RCC 7860 (cell line): ENCODE measurements around the gene S100A6.
"Not testable (repeated sequence)": the region's sequence is repeated elsewhere in the genome, so short reads cannot be mapped to it uniquely, and the experiment has no call there.

ENCODE experiments used
- DNase-seq: peaks from one replicate; pipeline ENCODE4 v3.0.0-alpha.2; 2015; ENCODE audit warnings: low spot score
- FAIRE-seq: peaks from 2 replicates; lab custom pipeline; 2012; peaks lifted over from hg19 to GRCh38; lab: Jason Lieb, UNC

The S100A6 gene

DNA sequence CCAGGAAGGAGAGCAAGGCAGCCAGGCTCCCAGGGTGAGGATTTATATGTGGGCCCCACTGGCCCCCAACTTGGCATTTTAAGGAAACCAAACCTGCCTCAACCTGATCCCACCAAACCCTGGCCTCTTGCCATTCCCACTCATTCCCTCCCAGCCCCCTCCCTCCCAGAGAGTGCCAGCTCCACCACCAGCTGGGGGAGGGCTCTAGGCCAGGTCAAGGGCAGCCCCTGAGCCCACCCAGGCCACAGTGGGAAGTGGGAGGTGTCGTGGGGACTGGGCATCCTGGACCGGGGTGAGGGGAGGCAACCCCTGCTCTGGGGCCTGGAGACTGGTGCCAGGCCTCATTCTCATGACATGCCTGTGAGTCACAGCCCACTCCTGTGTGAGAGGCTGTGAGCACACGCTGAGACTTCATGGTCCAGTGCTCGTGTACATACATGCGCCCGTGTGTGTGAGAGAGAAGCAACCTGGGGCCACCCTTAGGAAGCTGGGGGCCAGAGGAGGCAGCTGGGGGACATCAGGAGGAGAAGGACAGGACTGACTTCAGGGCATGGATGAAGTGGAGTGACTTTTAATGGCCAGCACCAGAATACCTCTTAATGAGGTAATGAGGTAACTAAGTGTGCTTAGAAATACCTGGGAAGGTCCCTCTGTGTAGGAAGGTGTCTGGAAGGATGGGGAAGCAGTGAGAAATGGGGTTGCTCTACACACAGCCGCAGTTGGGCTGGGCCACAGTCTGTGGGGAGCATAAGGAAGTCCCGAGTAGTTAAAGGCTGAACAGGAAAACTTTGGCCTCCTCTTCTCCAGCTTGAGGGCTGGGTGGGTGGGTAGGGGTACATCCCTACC, 30.0 kb upstream of the S100A6 start, which contains the start of gene S100A2:
TSS of gene S100A2 (minus strand) at position 316 of the 846 bp plus-strand sequence. CDS start 1,967 bp downstream, outside the sequence.
- FAIRE-seq (peak; percentile 90), DNase-seq (peak; percentile 98)

DNA sequence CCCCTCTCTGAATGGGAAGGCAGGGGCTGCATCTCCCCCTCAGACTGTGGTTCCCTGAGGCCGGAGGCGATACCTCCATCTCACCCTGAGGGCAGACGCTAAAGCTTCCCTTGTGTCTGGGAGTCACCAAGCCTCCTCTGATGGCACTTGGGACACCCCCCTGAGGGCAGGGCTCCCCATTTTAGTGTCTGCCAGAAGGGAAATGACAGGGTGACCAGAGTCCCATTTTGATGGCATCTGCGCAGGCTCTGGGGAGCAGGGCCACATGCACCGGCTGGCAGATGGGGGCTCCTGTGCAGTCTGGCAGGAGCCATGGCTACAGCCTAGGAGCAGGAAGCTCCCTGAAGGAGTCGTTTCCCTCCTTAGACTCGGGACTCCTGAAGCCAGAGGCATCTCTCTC, 28.2 kb upstream of the S100A6 start:
- no peak for DNase-seq
- FAIRE-seq: no peak

DNA sequence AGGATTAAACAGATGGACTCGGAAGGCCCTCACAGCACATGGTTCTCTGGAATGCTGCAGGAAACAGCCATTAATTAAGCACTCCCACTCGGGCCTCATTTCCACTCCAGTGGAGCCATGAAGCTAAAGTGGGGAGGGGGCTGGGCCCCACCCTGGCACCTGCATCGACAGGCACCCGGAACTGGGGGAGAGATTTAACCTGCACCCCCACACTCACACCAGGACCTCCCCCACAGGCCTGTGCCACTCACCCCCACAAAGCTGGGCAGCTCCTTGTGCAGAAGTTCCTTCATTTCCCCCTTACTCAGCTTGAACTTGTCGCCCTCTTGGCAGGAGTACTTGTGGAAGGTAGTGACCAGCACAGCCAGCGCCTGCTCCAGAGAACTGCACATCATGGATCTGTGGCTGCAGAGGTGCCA, 27.7 kb upstream of the S100A6 start:
- FAIRE-seq (no peak), DNase-seq (no peak)

DNA sequence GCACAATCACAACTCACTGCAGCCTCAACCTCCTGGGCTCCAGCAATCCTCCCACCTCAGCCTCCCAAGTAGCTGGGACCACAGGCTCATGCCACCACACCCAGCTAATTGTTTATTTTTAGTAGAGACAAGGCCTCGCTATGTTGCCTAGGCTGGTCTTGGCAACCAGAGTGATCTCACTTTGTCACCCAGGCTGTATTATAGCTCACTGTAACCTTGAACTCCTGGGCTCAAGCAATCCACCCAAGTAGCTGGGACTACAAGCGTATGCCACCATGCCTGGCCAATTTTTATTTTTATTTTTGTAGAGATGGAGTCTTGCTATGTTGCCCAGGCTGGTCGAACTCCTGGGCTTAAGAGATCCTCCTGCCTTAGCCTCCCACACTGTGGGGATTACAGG, 26.2 kb upstream of the S100A6 start:
- FAIRE-seq: not testable (repeated sequence)

DNA sequence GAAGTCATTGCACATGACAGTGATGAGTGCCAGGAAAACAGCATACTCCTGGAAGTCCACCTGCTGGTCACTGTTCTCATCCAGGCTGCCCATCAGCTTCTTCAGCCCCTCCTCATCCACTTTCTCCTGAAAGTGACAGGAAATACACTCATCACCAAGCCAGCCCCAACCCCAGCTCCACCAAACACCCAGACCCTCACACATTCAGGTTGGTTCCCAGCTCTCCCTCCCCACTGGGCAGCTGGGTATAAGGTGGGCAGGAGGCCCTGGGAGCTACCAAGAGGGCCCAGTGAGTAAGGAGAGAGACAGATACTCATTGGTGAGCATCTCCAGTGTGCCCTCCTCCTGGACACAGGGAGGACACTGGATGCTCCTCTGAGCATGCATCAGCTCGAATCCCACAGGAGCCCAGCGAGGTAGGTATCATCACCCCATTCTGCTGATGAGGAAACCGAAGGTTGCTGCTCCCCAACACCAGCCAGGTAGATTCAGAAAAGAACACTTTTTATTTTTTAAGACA, 25.7 kb upstream of the S100A6 start:
- no peak for DNase-seq
- FAIRE-seq: no peak

More for the DNA sequence above, 26.2 kb upstream of the S100A6 start:
- not testable (repeated sequence) for DNase-seq

DNA sequence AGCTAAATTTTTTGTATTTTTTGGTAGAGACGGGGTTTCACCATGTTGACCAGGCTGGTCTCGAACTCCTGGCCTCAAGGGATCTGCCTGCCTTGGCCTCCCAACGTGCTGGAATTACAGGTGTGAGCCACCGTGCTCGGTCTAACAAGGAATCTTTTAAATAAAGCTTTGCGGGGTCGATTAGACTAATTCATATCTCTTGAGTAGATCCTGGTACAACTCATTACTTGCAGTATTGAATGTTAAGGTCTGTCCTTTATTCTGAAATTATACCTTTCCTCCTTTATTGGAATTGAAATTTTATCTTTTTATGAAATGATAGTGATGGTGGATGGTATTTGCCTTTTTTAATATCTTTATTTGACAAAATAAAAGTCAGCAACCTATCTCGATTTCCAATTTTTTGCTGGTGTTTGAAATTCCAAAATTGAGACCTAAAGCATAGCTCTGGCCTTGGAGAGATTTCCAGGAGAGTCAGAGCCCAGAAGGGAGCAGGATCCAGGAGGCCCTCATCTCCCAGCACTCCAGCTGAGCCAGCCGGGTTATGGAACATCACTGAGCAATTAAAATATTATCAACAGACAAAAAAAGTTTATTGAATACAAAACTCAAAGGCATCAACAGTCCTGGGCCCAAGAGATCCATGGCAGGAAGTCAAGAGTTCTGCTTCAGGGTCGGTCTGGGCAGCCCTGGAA, 25.1 kb upstream of the S100A6 start:
- FAIRE-seq: no peak
- no peak for DNase-seq

DNA sequence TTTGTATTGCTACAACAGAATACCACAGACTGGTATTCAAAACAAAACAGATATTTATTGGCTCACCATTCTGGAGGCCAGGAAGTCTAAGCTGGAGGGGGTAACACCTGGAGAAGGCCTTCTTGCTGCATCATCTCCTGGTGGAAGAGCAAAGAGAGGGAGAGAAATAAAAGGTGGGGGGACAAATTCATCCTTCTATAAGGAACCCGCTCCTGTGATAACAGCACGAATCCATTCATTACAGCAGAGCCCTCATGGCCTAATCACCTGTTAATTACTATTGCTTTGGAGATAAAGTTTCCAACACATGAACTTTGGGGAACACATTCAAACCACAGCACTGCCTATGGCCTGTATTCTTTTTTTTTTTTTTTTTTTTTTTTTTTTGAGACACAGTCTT, 24.4 kb upstream of the S100A6 start:
- DNase-seq: no peak
- no peak for FAIRE-seq

DNA sequence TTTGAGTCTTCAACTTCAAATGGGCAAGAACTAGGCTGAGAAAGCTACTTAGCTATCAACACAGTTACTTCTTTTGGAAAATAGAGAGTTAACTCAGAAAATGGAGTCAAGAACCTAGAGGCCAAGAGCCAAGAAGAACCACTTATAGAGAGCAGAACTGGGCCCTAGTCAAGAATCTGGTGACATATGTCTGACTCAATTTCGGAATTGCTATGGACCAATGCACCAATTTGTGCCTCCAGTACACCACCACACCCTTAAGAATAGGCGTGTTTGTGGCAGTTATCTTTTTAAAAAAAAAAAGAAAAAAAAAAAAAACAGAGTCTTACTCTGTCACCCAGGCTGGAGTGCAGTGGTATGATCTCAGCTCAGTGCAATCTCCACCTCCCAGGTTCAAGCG, 22.1 kb upstream of the S100A6 start:
- DNase-seq (no peak), FAIRE-seq (no peak)

DNA sequence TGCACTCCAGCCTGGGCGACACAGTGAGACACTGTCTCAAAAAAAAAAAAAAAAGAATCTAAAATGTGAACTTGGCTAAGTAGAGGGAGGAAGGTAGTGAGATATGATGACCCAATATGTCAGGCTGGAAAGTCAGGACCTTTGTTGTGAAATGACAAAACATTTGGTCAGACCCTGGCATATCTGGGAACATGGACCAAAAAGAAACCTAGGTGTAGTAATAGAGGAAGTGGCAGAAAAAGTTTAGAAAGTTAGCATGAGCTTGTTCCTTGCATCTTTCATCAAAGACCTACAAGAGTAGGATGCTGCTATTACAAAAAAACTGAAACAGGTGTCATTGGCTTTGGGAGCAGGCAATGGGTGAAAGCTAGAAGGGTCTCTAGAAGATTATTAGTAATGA, 20.6 kb upstream of the S100A6 start:
- FAIRE-seq (no peak), DNase-seq (no peak)

DNA sequence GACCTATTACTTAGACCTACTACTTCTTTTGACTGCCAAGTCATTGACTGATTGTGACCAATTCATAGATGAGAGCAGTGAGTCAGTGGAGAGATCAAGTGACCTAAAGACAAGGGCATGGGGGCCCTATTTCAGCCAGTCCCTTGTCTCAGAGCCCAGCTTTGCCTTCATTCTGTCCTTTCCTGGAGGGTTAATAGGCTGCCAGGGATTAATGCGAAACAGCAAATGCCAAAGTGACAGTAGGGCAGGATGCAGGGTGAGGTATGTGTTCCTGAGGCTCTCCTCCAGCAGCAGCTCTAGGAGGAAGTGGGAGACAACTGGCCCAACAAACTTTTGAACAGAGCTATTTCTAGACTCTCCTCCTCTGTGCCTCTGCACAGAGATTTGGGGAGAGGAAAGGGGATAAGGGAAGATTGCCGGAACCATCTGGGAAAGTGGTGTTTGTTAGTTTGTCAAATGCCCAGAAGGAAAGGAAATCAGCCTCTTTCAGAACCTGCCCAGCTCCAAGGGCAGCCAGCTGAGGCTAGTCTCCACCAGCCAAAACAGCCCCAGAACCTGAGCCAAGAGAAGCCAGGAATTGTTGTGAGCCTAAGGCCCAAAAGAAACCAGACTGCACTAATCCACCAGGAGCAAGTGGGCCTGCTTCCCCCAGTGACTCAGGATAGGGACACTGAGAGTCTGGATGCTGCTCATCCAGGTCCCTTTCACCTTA, 18.2 kb upstream of the S100A6 start:
- peak; percentile 25 for DNase-seq

DNA sequence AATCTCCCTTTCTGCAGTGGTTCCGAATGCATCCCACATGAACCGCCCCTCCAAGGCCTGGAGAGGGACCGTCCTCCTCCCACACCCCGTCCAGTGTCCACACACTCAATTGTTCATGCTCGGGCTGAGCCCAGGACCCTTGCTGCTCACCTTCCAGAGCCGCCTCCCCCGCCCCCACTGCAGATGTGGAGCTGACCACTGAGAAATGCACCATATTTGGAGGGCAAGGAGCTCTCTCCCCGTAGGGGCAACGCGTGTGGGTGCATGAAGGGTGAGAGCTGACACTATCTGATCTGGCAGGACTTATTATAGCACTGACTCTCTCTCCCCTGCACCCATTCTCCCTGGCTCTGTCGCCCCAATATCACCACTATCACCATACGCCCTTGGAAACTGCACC, 17.3 kb upstream of the S100A6 start:
- DNase-seq (no peak), FAIRE-seq (no peak)

More for the DNA sequence above, 18.2 kb upstream of the S100A6 start:
- FAIRE-seq: no peak

DNA sequence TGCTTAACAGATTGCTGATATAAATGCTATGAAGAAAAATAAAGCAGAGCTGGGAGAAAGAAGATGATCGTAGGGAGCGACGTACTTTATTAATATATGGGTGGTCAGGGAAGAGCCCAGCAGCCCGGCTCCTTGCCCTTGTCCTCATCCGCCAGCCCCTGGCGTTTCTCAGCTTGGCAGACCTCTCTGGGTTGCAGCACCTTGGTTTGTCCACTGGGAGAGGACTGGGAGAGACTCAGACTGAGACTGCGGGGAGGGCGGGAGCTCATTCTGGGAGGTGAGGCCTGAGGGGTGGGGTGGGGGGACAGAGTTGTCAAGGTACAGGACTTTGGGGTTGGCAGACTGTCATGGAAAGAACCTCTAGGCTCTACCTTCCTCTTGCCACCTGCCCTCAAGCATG, 16.5 kb upstream of the S100A6 start:
- DNase-seq (no peak), FAIRE-seq (no peak)

DNA sequence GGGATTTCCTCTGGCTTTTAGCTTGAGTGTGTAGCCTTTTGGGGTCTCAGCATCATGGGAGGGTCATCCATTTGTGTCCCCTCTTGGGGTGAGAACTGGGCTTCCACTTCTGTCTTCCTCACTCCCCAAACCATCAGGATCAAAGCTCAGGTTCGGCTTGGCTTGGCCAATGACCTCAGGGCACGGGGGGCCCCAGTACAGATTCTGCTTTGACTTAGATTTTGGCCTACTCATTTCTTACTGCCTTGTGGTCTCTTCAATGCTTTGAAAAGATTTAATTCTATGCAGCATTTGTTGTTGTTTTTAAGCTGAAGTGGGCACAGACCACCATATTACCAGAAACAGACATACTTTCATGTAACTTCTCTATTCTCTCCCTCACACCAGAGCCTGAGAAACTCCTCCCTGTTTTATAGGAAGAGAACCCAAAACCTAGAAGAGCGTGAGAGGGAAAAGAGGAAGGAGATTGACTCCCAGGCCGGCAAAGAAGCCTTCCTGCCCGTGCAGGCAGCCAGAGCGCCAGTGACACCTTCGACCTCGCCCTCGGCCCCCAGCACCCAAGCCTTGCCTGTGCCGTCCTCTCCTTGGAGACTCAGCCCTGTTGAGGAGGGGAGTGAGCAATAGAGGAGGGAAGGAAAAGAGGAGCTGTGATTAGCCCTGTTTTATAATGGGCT, 15.2 kb upstream of the S100A6 start:
- no peak for FAIRE-seq
- DNase-seq: no peak

DNA sequence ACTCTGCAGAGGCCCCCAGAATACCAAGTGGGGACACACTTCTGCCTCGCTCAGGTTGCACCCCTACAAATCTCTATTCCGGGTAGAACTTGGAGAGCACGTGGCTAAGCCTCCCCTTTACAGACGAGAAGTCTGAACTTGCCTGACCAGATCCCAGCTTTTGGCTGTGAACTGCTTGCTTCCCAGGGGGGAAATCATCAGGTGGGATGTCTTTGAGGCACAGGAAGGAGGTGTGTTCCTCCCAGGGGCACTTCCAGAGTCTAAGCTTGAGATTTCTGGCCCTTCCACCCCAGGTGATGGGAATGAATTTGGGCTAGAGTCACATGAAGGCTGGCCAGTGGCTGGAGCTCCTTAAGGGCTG, 14.6 kb upstream of the S100A6 start:
- FAIRE-seq (no peak), DNase-seq (no peak)

DNA sequence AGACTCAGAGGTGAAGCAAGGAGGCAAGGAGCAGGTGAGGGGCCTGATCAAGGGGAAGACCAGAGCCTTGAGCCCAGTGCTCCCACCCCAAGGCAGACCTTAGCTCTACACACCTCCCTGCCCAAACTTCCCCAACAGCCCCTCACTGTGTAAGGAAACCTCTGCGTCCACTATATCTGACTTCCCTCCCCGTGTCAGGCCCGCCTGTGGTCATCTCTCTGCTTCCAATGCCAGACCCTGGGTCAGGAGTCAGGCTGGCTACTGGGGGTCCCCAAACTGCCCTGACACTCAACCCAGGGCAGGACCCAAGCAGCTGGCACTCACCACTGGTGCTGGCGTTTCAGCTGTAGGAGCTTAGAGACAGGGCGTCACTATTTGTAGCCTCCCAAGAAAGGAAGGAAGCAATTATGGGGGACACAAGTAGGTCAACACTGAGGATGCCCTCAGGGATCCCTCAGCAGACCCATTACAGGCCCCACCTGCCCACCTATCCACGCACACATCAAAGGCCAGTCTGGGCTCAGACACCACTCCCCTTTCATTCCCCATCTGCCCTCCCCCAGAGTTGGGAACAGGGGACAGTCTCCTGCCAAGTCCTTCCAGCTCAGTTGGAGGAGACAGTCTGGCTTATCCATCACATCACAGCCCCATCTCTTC, 14.1 kb upstream of the S100A6 start:
- no peak for FAIRE-seq
- DNase-seq: no peak

DNA sequence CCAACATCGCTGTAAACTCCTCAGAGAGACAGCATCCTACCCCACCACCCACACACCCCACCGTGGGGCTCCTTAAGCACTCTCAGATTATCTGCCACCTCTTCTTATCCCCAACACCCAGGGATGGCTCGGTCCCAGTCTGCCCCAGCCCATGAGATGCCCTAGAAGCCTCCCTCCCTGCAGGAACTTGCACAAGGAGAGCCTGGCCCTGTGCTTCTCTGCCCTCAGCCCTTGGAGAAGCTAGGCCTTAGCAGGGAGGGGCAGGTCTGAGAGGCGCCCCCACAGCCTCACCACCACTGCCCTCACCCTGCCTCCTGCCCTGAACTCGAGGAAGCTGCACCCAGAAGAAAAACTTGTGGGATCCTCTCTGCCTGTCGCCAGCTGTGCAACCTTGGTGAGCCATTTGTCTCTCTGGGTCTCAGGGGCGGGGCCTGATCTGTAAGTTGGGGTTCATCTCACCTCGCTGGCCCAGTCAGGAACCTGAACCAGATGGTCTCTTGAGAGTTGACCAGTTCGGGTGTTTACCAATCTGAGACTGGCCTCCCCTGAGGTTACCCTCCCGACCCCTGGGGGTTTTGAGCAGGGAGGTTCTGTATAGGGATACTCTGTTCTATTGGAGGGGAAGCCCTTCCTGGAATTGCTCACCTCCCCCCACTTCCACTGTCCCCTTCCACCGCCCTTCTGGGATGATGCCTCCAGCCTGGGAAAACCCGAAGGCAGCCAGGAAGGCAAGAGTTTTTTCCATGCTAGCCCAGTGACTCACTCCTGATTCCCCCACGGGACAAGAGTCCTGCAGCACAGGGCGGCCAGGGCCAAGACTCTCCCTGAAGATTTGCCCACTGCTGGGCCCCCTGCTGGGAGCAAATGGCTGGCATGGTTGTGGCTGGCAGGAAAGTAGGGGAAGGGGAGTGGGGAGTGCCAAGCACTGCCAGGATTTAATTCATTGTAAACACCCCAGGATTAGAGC, 13.2 kb upstream of the S100A6 start, which contains the start of gene S100A3:
TSS of gene S100A3 (minus strand) at position 537 of the 967 bp plus-strand sequence. CDS start 773 bp downstream, outside the sequence.
- peak; percentile 86 for FAIRE-seq
- DNase-seq: peak; percentile 90

DNA sequence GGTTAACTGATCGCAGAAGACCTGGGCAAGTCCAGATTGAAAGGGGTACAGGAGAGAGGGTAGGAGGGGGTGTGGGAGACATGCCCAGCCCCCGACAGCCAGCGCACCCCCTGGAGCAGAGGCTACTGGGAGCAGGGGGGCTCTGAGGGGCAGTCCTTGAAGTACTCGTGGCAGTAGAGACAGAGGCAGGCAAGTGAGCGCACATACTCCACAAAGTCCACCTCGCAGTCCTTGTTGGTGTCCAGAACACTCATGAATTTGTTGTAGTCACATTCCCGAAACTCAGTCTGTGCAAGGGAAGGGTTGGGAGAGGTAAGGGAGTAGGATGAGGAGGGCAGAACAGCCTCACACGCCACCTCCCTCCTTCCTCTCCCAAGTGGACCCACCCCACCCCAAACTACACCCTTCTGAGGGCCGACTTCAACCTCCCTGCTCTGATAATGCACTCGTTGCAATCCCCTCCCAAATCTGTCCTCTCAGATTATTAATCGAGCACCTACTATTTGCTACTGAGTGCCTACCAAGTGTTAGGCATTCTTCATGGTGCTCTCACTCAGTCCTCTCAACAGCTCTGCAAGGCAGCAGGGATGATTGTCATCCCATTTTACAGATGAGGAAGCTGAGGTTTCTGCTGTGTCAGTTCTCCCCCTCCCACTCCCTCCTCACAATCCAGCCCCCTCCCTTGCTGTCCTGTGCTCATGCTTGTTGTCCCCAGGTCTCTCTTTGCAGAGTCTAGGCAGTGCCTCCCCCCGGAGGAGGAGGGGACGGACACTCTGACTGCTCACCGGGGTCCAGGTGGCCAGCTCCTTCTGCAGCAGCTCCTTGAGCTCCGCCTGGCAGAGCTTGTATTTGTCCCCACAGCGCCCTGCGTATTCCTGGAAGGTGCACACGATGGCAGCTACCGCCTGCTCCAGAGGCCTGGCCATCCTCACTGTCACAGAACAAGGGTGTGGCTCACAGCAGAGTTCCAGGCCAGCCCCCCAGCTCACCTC, 12.1 kb upstream of the S100A6 start:
- DNase-seq (no peak), FAIRE-seq (no peak)
